Right renal cortex interstitium (tissue), 3 donors: ENCODE results near the gene SLC25A42. TPM values are rescaled to one million over a fixed set of nuclear protein-coding genes. Genes with fewer than 3 reads are reported as not detected.
"Not testable (repeated sequence)": the region's sequence is repeated elsewhere in the genome, so short reads cannot be mapped to it uniquely, and the experiment has no call there.

Source experiments
- DNase-seq, 3 donors: peaks; one replicate each; pipeline ENCODE4 v3.0.0-alpha.2; 2013; ENCODE audit warnings: low read depth in 3 of 3, low spot score in 2 of 3
- polyA plus RNA-seq, 3 donors: library from polyadenylated mRNA; unstranded; fragments of 120-200 nt; gene quantifications; one replicate each; pipeline ENCODE4 v1.2.1, GENCODE V29; 2013; ENCODE audit not compliant: insufficient read length in 3 of 3

SLC25A42 gene
- polyA plus RNA-seq, 3 donors = 13.0 to 19.2 (median 16.2) TPM

DNA sequence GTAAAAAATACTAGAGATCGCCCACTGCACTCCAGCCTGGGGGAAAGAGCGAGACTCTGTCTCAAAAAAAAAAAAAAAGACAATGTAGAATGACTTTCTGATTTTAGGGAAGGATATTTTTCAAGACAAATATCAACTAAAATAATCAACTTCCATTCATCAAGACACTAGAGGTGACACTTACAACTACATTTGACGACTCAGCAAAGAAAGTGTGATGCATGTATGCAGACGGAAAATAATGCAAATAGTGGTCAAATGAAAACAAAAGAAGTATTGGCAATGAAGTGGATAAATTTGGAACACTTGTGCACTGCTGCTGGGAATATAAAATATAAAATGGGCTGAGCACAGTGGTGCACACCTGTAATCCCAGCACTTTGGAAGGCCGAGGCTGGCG, 62.3 kb downstream of the SLC25A42 start:
- DNase-seq = no peak

DNA sequence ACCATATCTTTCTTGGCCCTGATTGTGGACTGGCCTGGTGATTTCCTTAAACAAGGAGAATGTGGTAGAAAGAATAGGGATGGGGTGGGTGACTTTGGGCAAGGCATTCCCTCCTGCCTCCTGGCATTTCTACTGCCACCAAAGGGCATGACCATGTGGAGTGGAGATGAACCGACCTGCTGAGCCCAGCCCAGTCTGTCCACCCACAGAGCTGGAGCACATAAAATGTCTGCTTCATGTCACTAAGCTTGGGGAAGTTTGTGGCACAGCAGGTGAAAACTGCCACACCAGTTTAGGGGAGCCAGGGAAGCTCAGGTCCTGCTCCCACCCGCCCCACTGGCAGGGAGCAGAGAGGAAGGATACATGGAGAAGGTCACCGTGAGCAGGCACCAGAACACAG, 68.2 kb downstream of the SLC25A42 start:
- DNase-seq = no peak

DNA sequence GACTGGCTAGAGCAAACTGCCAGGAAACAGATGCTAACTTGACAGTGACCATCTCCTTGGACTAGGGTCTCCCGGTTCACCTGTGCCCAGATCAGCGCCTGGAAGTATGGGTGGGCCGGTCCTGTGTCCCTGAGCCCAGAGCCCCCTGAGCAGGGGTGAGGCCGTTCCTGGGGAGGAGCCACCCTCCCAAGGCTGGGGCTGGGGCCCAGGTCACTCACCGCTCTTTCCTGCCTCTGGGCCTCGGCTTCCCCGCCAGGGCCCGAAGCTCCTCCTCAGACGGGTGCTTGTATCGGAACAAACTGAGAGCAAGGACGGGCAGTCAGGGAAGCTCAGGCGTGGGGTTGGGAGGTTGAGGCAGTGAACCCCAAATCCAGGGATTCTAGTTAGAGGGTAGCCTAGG, 69.1 kb downstream of the SLC25A42 start:
- no peak for DNase-seq

DNA sequence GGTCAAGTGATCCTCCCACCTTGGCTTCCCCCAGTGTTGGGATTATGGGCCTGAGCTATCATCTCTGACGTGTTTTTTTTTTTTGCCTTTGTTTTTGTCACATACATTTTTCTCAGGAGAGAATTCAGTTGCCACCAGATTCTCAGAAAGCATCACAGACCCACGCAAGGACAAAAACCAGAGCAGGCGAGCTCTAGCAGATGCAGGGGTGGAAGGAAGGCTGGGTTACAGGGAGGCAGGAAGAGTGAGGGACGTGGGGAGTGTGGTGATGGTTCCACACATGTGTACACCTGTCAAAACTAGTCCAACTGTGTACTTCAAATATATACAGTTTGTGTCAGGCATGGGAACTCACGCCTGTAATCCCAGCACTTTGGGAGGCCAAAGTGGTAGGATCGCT, 70.2 kb downstream of the SLC25A42 start:
- no peak for DNase-seq

DNA sequence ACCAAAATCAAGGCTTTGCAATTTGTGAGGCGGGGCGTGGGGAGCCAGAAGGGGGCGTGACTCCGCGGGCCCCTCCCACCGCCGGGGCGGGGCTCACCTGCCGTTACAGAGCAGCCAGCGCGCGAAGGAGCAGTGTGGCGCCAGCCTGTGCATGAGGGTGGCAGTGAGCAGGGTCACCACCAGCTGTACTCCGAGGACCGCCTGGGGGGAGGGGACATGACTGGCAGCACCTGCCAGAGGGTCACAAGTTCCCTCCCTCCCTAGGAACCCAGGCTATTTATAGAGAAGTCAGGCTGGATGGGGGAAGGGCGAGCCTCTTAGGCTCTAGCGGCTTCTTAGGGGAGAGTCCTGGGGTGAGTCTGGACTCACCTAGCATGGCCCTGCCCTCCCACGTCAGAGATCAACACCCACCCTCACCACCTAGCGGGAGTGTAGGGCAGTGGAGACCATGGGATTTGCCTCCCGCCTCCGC, 70.9 kb downstream of the SLC25A42 start:
- DNase-seq = no peak

DNA sequence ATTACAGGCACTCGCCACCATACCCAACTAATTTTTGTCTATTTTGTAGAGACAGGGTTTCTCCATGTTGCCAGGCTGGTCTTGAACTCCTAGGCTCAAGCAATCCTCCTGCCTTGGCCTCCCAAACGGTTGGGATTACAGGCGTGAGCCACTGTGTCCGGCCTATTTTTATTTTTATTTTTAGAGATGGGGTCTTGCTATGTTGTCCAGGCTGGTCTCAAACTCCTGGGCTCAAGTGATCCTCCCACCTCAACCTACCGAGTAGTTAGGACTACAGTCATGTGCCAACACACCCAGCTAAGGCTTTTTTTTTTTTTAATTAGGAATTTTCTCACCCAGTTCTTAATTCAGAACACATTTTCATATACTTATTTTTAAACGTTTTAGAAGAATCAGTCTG, 71.9 kb downstream of the SLC25A42 start:
- DNase-seq = not testable (repeated sequence)

DNA sequence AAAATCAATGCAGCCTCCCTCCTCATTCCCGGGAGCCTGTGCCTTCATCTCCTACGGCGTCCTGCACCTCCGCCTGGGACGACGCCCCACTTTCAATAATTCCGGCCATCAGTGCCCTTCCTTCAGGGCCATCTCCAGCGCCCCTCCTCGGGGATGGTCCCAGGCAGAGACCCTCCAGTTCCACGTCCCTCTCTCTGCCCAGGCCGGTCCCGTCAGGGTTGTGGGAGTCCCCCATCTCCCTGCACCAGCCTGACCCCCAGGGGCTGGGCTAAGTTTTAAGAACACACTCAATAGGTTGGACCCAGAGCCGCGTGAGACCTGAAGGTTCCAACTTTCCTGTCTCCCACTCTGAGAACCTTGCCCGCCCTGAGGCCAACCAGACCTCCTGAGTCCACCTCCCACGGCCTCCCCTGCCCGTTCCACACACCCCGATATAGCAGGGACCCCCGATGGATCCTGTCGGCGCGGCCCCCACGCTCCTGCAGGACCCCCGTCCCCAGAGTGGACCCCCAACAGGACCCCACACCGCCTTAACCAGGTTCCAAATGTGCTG, 73.8 kb downstream of the SLC25A42 start:
- no peak for DNase-seq

DNA sequence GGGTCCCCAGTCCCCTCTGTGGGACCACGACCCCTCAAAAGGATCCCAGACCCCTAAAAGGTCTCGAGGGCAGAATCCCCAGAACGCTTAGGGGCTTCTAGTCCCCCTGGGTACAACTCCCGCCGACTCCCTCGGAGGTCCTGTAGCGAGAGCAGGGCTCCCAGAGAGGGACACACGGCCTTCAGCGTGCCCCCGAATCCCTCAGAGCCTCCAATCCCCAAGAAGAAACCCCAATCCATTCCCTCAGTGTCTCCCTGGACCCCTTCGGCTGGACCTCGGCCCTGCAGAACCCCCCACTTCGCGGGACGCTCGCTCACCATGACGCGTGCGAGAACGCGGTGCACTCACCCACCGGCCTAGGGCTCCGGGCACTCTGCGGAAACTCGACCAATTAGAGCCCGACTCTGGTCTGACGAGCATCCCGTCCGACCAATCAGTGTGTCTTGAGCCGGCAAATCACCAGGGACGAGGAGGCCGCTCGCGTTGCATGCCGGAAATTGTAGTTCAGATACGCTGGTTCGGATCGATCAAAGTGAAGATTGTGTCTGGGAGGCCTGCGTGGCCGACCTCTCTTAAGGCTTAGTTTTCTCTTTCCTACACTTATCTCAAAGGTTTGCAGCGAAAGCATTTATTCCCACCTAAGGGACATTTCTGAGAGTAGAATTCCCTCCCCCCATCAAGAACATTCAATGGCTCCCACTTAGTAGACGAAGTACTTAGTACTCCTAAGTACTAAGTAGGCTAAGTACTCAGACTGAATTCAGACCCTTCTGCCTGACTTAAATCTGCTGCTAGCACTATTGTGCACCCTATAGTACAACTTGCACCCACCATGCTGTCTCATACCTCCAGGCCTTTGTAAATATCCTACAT, 74.6 kb downstream of the SLC25A42 start, which contains the start of gene TMEM161A:
Gene TMEM161A (minus strand): TSS at position 370 of the 873 bp plus-strand sequence. CDS start 50 bp downstream, at position 320.
- DNase-seq = peak; percentile 95 to 98 (median 95)

DNA sequence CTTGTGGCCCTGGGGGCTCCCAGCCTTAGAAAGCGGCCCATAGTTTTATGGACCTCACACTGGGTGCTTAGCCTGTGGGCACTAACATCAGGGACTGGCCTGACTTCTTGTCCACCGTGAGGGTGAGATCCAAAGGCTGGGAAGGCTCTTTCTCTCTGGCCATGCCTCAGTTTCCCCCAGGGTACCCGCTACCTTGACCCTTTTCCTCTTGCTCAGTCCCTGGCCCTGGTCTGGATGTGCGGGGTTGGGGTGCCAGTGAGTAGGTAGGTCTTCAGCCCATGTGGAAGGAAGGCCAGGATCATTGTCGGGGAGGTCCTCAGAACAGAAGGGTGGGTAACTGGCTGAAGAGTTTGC, 76.1 kb downstream of the SLC25A42 start:
- DNase-seq = no peak

DNA sequence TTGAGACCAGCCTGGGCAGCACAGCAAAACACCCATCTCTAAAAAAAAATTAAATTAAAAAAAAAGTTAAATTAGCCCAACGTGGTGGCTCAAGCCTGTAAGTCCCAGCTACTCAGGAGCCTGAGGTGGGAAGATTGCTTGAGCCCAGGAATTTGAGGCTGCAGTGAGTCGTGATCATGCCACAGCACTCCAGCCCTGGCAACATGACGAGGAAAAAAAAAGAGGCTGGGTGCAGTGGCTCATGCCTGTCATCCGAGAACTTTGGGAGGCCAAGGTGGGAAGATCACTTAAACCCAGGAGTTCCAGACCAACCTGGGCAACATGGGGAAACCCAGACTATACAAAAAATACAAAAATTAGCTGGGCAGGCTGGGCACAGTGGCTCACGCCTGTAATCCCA, 76.7 kb downstream of the SLC25A42 start:
- DNase-seq = no peak

DNA sequence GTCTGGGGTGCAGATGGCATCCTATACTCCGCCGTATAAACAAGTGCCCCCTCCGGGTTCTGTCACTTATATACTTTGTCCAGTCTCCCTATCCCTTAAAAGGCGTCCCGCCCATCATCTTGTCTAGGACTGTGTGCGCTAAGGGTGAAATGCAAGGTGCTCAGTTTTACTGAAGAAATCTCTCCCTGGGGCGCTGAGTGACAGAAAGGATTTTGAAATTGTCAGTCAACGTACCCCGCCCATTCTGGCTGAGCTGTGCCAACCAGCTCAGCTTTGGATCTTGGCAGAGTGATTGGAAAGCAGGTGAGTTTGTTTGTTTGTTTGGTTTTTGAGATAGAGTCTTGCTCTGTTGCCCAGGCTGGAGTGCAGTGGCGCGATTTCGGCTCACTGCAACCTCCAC, 78.6 kb downstream of the SLC25A42 start:
- no peak for DNase-seq

DNA sequence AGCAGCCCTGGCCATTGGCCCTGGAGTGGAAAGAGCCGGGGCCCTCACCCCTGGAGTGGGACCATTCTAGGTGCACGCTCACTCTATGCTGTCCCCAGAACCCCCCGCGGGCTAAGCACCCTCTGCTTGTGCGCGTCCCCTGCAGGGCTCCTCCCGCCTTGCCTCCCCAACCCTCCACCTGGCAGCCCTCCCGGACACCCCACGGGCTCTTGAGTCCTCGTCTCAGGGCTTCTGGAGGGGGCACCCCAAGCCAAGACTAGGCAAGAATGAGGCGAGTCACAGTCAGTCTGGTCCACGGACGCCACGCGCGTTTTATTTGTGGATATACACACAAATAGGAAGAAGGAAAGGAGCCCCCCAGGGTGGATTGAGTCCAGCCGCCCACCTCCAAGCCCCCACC, 81.5 kb downstream of the SLC25A42 start:
- DNase-seq = no peak

DNA sequence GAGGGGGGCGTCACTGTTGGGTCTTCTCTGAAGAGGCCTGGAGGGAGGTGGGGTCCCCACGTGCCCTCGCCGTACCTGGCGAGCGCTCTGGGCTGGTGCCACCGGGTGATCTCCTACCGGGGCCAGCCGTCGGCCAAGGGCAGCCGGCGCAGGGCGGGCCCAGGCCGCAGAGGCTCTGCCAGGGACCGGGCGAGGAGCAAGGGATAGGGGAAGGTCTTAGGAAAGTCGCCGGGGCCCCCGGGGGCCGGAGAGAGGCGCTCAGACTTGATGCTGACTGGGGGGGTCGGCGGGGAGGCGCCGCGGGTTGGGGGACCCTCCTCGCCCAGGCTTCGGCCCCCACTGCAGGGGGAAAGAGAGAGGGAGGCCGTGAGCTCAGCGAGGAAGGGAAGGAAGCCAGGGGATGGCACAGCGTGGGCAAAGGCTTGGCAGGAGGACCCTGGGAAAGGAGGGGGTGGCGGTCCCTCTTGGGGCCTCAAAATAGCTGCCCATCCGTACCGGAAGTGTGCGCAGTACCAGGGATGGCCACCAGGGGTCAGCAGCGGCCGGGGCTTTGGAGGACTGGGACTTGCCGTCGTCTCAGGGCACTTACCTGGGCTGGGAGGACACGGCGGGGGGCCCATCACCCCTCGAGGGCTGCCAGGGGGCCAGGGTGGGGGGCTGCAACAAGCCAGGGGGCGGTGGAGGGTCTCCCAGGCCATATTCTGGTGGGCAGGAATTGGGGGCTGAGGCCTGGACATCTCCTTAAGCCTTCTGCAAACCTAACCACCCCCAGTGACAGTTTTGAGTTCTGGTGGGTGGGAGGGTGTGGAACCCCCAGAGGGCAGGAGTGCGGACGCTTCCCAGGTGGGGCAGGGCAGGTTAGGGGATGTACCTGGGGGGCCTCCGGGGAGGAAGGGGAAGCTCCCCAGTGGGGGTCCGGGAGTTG, 82.2 kb downstream of the SLC25A42 start:
- DNase-seq = peak in 2 of 3 donors; percentile 34 to 44

DNA sequence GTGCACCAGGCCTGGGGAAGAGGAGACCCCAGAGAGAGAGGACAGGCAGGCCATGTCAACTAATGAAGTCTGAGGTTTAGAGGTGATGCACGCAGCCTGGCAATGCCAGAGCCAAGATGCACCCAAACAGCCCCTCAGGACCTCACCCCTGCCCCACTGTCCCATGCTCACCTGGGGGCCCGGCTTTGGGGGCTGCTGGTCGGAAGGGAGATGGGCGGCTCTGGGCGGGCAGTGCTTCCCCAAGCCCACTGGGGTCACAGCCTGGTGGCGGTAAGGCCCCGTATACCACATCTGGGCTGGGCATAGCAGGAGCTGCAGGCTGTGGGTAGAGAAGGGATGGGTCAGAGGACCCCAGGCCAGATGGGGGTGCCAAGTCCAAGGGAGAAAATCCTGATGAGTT, 83.1 kb downstream of the SLC25A42 start:
- no peak for DNase-seq

DNA sequence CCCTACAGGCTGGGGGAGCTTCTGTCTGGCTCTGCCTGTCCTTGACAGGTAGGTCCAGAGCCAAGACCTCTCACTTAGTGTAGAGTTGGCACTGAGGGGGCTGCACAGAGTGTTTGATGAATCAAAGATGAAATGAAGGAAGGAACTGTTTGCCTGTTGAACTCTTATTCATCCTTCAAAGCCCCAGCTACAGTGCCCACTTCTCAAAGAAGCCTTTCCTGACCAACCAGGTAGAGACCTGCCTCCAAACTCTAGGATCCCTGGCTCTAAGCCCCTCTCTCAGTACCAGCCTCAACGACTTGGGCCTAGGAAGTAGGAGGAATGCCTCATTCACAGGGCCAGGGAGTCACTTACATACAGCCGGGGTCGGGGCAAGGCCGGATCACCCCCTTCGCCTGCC, 83.5 kb downstream of the SLC25A42 start:
- no peak for DNase-seq

DNA sequence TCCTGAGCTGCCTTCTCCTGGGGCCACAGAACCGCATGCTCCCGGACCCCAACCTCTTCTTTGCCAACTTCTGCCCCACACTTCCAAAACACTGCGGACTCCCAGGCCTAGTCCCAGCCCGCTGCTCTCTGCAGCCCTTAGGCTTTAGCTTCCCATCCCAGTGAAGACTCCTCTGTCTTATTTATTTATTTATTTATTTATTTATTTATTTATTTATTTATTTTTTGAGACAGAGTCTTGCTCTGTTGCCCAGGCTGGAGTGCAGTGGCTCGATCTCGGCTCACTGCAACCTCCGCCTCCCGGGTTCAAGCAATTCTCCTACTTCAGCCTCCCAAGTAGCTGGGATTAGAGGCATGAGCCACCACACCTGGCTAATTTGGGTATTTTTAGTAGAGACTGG, 84.7 kb downstream of the SLC25A42 start:
- not testable (repeated sequence) for DNase-seq

DNA sequence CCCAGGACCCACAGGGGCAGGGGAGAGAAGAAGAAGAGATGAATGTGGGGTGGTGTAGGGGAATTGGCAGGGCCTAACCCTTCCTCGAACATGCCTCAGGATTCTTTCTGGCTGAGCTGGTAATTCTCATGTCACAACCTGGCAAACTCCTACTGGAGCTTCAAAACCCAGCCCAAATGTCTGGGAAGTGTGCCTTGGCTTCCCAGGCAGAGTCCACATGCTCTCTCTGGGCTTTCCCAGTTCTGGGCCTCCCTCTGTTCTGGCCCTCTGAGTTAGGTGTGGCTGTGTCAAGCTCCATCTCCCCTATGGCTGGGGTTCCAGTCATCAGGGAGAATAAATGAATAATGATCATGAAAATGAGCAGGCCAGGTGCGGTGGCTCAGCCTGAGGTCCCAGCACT, 85.6 kb downstream of the SLC25A42 start:
- DNase-seq = no peak

DNA sequence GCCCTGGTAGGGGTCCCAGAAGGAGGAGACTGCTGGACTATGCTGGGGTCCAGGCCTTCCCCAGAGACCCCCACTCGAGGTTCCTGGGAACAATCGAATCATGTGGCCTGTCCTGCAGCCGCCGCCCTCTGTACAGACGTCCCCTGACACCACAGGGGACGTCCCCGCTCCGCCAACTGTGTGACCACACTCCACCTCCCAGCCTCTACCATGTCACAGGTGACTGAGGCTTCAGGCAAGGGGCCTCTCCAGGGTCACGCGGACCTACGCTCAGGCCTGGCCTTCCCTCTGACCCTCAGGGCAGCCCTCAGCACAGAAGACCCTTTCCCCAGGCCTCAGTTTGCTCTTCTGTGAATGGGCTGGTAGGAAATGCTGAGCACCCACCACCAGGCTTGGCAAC, 87.6 kb downstream of the SLC25A42 start:
- DNase-seq = no peak

DNA sequence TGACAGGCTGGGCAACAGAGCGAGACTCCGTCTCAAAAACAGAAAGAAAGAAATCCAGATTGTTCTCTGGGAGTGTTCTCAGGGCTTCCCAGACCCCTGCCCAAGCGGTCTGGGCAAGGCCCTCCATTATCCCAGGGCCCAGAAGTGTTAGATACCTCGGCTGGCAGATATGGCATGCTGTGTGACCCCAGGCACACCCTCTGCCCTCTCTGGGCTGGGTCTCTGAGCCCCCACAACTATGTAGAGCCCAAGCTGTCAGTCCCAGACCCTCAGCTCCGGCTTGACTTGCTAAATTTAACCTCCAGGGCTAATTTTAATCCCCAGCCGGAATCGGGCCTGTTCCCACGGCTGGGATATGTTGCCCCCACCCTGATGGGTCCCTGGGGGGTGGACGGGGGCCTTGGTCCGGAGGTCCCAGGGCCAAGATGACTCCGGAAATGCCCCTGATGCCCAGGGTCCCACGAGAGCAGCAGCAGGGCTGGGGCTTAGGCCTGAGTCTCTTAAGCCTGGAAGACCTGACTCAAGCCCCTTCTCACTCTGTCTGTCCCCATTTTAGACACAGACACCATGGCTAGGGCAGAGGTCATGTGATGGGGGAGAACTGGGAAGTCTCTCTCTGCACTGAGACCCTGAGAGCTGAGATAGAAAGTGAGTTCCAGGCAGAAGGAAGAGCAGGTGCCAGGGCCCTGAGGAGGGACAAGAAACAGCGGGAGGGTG, 89.0 kb downstream of the SLC25A42 start:
- DNase-seq = no peak

DNA sequence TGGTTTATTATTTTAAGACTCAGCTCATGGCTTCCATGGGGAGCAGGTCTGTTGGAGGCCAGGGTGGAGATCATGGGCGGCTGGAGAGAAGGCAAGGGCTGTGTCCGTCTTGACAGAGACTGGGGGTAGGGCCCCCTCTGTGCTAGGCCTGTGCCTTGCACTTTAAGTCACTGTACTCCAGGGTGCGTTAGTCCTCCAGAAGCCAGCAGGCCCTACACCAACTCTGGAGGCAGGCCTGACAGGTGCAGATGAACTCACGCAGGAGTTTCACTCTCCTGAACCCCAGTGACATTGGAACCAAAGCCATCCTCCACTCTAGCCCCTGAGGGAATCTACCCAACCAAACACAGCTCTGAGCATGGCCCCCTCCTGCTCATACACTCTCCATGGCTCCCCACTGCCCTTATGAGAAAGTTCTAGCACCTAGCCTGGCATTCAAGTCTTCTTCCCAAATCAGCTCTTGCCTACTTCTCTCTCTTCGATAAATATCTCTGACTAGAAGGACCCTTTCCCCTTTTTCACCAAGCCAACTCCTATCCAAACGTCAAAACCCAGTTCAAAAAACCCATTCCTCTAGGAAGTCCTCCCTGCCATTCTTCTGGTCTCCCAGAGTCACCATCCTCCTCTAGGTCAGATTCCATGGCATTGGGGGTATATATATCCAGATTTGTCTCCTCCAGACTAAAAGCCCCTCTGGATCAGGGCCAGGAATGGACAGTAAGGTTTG, 91.1 kb downstream of the SLC25A42 start:
- no peak for DNase-seq
